HepG2 (cell line): ENCODE data around the gene LARP4. TPM values are rescaled to one million over a fixed set of nuclear protein-coding genes. Genes with fewer than 3 reads are reported as not detected.

Experiments used
- CREBL2 ChIP-seq: sonication (generic); formaldehyde crosslinking; IDR thresholded peaks from 2 replicates; pipeline ENCODE4 v1.8.1; 2023; ENCODE audit warnings: missing genetic modification reagents, mild to moderate bottlenecking, borderline replicate concordance
- ESRRA ChIP-seq: sonication (generic); formaldehyde crosslinking; IDR thresholded peaks from 2 replicates; pipeline ENCODE4 v1.5.1; 2020; ENCODE audit warnings: mild to moderate bottlenecking, low read depth, missing genetic modification reagents
- FIP1L1 ChIP-seq: fragments of 200-400 bp; formaldehyde crosslinking; IDR thresholded peaks from 2 replicates; pipeline ENCODE4 v1.6.1; 2018; ENCODE audit warnings: low read depth, mild to moderate bottlenecking, low read length, moderate library complexity, borderline replicate concordance; ENCODE audit not compliant: insufficient read depth
- HMG20A ChIP-seq: IDR thresholded peaks from 2 replicates; pipeline ENCODE4 v1.6.1; 2016; ENCODE audit warnings: borderline replicate concordance
- JUN ChIP-seq: sonication (generic); formaldehyde crosslinking; IDR thresholded peaks from 2 replicates; pipeline ENCODE4 v1.4.0; 2020; ENCODE audit warnings: mild to moderate bottlenecking, missing genetic modification reagents
- MYNN ChIP-seq: sonication (generic); formaldehyde crosslinking; IDR thresholded peaks from 2 replicates; pipeline ENCODE4 v1.4.0; 2020; ENCODE audit warnings: mild to moderate bottlenecking, low read depth, missing genetic modification reagents
- PHB2 ChIP-seq: fragments of 450-650 bp; IDR thresholded peaks from 2 replicates; pipeline ENCODE4 v1.6.1; 2018; ENCODE audit not compliant: partially characterized antibody
- SMC3 ChIP-seq: IDR thresholded peaks from 2 replicates; pipeline ENCODE4 v1.6.1; 2011; ENCODE audit warnings: low read length, improper control_type of control experiment
- ZNF253 ChIP-seq: sonication (generic); formaldehyde crosslinking; IDR thresholded peaks from 2 replicates; pipeline ENCODE4 v1.8.0; 2022; ENCODE audit warnings: mild to moderate bottlenecking, missing genetic modification reagents, borderline replicate concordance
- ZNF34 ChIP-seq: sonication (generic); formaldehyde crosslinking; IDR thresholded peaks from 2 replicates; pipeline ENCODE4 v1.4.0; 2020; ENCODE audit warnings: mild to moderate bottlenecking, missing genetic modification reagents, borderline replicate concordance
- ZNF367 ChIP-seq: sonication (generic); formaldehyde crosslinking; IDR thresholded peaks from 2 replicates; pipeline ENCODE4 v1.4.0; 2020; ENCODE audit warnings: missing genetic modification reagents, borderline replicate concordance
- ZNF550 ChIP-seq: sonication (generic); formaldehyde crosslinking; IDR thresholded peaks from 2 replicates; pipeline ENCODE4 v1.4.0; 2020; ENCODE audit warnings: mild to moderate bottlenecking, missing genetic modification reagents, borderline replicate concordance
- ZNF557 ChIP-seq: sonication (generic); formaldehyde crosslinking; IDR thresholded peaks from 2 replicates; pipeline ENCODE4 v1.4.0; 2020; ENCODE audit warnings: missing genetic modification reagents
- ZNF574 ChIP-seq: sonication (generic); formaldehyde crosslinking; IDR thresholded peaks from 2 replicates; pipeline ENCODE4 v1.4.0; 2020; ENCODE audit warnings: missing genetic modification reagents
- ZNF687 ChIP-seq: sonication (generic); formaldehyde crosslinking; IDR thresholded peaks from 2 replicates; pipeline ENCODE4 v1.5.1; 2020; ENCODE audit warnings: mild to moderate bottlenecking, missing genetic modification reagents, moderate library complexity
- polyA plus RNA-seq, 8 experiments: library from polyadenylated mRNA; depleted of rRNA in 3 of 8; stranded (reverse) in 7 of 8; unstranded in 1 of 8; fragments of >200 nt; fragmentation: Illumina TruSeq in 4 of 8; extraction: Trizol in 4 of 8; gene quantifications; 2 replicates each; pipeline versions ENCODE4 v1.2.1 to v1.2.3, GENCODE V29; 2011 to 2016; ENCODE audit warnings: low read depth in 4 of 8, missing spikeins in 1 of 8, mixed read lengths in 1 of 8; ENCODE audit not compliant: insufficient read depth in 1 of 8
- total RNA-seq, 5 experiments: library from RNA; depleted of rRNA; stranded (reverse); fragments of >200 nt; fragmentation: Illumina TruSeq; extraction: Trizol; gene quantifications; 2 replicates each; pipeline ENCODE4 v1.2.3, GENCODE V29; 2016; ENCODE audit warnings: low read depth in 1 of 5
- TF ChIP-seq, protein P1 (sequence below): sonication (generic); formaldehyde crosslinking; IDR thresholded peaks from 2 replicates; pipeline ENCODE4 v1.5.0; 2020; ENCODE audit warnings: missing genetic modification reagents, mild to moderate bottlenecking, borderline replicate concordance
- TF ChIP-seq, protein P2 (sequence below): IDR thresholded peaks from 2 replicates; pipeline ENCODE4 v1.6.1; 2016; ENCODE audit warnings: missing compliant biosample characterization, missing genetic modification reagents, borderline replicate concordance
- TF ChIP-seq, protein P3 (sequence below): IDR thresholded peaks from 2 replicates; pipeline ENCODE4 v1.6.1; 2016; ENCODE audit warnings: mild to moderate bottlenecking

LARP4 gene
- total and polyA plus RNA-seq, 2 of the 13 experiments (the other 11 are each of a cell fraction or from before 2014, with no cell fraction given), result 16.4 to 42.7 TPM

DNA sequence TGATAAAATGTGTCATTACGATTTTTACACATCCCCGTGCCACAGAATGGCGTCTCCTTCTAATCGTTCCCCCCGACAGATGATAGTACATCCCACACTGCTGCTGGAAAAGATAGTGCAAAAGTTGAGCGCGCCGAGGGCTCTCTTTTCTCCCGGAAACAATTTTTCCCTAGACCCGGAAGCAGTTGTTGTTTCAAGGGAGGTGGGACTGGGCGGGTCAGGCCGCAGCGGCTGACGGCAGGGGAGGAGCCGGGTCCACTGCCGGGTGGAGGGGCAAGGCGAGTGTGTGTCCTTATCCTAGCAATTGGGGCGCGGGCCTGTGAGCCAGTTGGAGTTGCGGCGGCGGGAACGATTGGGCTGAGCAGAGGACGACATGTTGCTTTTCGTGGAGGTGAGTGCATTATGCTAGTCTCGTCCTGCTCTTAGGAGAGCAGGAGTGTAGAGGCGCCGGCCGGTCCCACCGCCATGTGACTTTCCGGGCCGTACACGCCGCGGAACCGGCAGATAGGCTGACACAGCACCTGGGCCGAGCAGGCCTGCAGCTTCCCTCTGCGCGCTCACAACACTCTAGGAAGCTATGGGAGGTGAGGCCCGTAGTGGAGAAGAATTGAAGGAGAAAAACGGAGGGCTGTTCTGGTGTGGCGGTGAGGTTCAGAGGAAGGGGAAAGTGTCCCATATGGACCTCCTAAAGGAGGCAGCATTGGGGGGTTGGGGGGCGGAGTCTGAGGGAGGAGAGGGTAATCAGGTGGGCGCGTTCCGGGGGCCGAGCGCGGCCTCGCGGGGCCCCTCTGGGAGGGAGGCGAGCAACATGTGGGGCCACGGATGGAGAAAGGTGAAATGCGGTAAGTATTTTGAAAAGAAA lies at the start of gene LARP4 (continued):
- TF ChIP-seq, protein P1, sequence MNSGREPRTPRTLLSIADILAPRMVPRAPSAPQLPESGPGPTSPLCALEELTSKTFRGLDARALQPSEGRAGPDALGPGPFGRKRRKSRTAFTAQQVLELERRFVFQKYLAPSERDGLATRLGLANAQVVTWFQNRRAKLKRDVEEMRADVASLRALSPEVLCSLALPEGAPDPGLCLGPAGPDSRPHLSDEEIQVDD, result peak; percentile 92; the same call in 1 of the 2 replicates
- no peak for TF ChIP-seq ESRRA
- peak; percentile 26; the same call in 1 of the 2 replicates for TF ChIP-seq ZNF253
- TF ChIP-seq SMC3, result no peak
- TF ChIP-seq, protein P2, sequence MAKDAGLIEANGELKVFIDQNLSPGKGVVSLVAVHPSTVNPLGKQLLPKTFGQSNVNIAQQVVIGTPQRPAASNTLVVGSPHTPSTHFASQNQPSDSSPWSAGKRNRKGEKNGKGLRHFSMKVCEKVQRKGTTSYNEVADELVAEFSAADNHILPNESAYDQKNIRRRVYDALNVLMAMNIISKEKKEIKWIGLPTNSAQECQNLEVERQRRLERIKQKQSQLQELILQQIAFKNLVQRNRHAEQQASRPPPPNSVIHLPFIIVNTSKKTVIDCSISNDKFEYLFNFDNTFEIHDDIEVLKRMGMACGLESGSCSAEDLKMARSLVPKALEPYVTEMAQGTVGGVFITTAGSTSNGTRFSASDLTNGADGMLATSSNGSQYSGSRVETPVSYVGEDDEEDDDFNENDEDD (CRISPR knock-in tag), result peak; percentile 60; the same call in 1 of the 2 replicates
- TF ChIP-seq PHB2, result no peak
- no peak for TF ChIP-seq HMG20A (CRISPR knock-in tag)
- TF ChIP-seq ZNF557 (CRISPR knock-in tag), result no peak
- TF ChIP-seq ZNF367 (CRISPR knock-in tag), result peak; percentile 29; the same call in 1 of the 2 replicates
- TF ChIP-seq CREBL2 (CRISPR knock-in tag), result no peak
- peak; percentile 74 for TF ChIP-seq ZNF574 (CRISPR knock-in tag)
- no peak for TF ChIP-seq ZNF34
- no peak for TF ChIP-seq ZNF550 (CRISPR knock-in tag)
- no peak for TF ChIP-seq MYNN (CRISPR knock-in tag)
- TF ChIP-seq, protein P3, sequence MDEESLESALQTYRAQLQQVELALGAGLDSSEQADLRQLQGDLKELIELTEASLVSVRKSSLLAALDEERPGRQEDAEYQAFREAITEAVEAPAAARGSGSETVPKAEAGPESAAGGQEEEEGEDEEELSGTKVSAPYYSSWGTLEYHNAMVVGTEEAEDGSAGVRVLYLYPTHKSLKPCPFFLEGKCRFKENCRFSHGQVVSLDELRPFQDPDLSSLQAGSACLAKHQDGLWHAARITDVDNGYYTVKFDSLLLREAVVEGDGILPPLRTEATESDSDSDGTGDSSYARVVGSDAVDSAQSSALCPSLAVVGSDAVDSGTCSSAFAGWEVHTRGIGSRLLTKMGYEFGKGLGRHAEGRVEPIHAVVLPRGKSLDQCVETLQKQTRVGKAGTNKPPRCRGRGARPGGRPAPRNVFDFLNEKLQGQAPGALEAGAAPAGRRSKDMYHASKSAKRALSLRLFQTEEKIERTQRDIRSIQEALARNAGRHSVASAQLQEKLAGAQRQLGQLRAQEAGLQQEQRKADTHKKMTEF, result peak; percentile 79
- no peak for TF ChIP-seq FIP1L1
- TF ChIP-seq JUN, result no peak
- TF ChIP-seq ZNF687 (CRISPR knock-in tag), result peak; percentile 95
